Limb (tissue), 2 donors: ENCODE measurements around the gene TBC1D1.

Experiments used
- DNase-seq, 2 donors: peaks; one replicate each; pipeline ENCODE4 v3.0.0-alpha.2; 2016; ENCODE audit errors: extremely low spot score in 2 of 2

Gene TBC1D1

GRCh38 chr4:38123555-38123954 is 232.7 kb downstream of the TBC1D1 start:
- DNase-seq, result no peak

- DNase-seq, result no peak
Observed at GRCh38 chr4:38124961-38125360, 234.1 kb downstream of the TBC1D1 start.

GRCh38 chr4:38125816-38126215 is 234.9 kb downstream of the TBC1D1 start:
- no peak for DNase-seq

- DNase-seq, result no peak
Observed at GRCh38 chr4:38128478-38129459, 237.9 kb downstream of the TBC1D1 start.

- no peak for DNase-seq
Observed at GRCh38 chr4:38129460-38130227, 238.8 kb downstream of the TBC1D1 start.

- DNase-seq, result no peak
Observed at GRCh38 chr4:38130884-38131283, 240.0 kb downstream of the TBC1D1 start.

GRCh38 chr4:38131371-38132091 is 240.6 kb downstream of the TBC1D1 start:
- DNase-seq, result no peak

GRCh38 chr4:38132107-38132673 is 241.3 kb downstream of the TBC1D1 start:
- peak; percentile 64 to 86 for DNase-seq

GRCh38 chr4:38132843-38133662 is 242.2 kb downstream of the TBC1D1 start:
- no peak for DNase-seq

GRCh38 chr4:38133711-38134480 is 243.0 kb downstream of the TBC1D1 start:
- DNase-seq, result no peak

- DNase-seq, result no peak
Observed at GRCh38 chr4:38135201-38135600, 244.3 kb downstream of the TBC1D1 start.

GRCh38 chr4:38136604-38137003 is 245.7 kb downstream of the TBC1D1 start:
- no peak for DNase-seq

GRCh38 chr4:38137080-38137479 is 246.2 kb downstream of the TBC1D1 start:
- no peak for DNase-seq

GRCh38 chr4:38138363-38138762 is 247.5 kb downstream of the TBC1D1 start:
- no peak for DNase-seq

- no peak for DNase-seq
Observed at GRCh38 chr4:38139187-38139586, 248.3 kb downstream of the TBC1D1 start.

GRCh38 chr4:38140643-38141203 is 249.8 kb downstream of the TBC1D1 start:
- DNase-seq, result no peak

GRCh38 chr4:38141808-38142500 is 251.1 kb downstream of the TBC1D1 start:
- DNase-seq, result no peak

- DNase-seq, result no peak
Observed at GRCh38 chr4:38144031-38144430, 253.1 kb downstream of the TBC1D1 start.
